RPMI7951 (cell line): ENCODE measurements around the gene BYSL. TPM values are rescaled to one million over a fixed set of nuclear protein-coding genes. Genes with fewer than 3 reads are reported as not detected.
"Not testable (repeated sequence)": the region's sequence is repeated elsewhere in the genome, so short reads cannot be mapped to it uniquely, and the experiment has no call there.

Experiments used
- DNase-seq: peaks from one replicate; pipeline ENCODE4 v3.0.0-alpha.2; 2012; ENCODE audit warnings: low read depth
- total RNA-seq: library from RNA; depleted of rRNA; stranded (reverse); fragments of >200 nt; shearing (Covaris generic); gene quantifications from 2 replicates; pipeline ENCODE4 v1.2.3, GENCODE V29; 2014

Gene BYSL
- total RNA-seq, 1 experiment from 2014 or later: 22.3 TPM

DNA sequence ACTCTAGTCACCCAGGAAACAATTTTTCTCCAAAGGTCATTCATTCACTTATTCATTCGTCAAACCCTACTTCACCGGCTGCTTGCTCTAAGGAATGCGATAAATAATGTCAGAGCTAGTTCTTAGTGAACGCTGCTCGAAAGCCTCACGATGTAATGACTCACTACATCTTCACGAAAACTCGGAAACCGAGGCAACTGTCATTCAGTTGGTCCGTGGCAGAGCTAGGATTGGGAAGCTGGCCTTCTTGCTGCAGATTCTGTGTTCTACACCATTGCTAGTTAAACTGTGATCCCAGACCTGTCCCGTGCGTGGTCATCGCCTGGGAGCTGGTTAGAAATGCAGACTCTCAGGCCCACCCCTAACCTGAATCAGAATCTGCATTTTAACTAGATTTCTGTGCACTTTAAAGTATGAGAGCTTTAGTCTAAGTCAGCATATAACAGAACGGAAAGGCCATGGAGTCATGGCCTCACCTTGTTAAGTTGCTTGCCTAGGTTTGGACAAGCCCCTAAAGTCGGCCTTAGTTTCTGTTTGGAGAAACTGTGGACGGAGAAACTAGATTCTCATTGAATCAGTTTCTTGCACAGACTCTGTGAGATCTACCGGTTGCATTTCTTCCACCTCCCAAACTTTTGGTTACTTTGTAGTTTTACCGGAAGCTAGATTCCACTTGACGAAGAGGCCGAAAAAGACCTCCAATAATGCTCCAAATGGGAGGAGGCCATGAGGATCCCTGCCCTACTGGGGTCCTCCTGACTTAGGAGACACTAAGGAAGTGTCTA lies 21.0 kb downstream of the BYSL start:
- DNase-seq: no peak

DNA sequence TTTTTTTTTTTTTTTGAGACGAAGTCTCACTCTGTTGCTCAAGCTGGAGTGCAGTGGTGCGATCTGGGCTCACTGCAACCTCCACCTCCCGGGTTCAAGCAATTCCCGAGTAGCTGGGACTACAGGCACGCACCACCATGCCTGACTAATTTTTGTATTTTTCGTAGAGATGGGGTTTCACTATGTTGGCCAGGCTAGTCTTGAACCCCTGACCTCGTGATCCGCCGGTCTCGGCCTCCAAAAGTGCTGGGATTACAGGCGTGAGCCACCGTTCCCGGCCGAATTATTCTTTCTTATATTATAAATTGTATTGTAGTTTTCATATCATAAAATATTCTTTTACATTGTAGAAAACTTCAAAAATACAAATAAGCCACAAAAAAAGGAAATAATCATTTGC lies 21.6 kb downstream of the BYSL start:
- DNase-seq: not testable (repeated sequence)

DNA sequence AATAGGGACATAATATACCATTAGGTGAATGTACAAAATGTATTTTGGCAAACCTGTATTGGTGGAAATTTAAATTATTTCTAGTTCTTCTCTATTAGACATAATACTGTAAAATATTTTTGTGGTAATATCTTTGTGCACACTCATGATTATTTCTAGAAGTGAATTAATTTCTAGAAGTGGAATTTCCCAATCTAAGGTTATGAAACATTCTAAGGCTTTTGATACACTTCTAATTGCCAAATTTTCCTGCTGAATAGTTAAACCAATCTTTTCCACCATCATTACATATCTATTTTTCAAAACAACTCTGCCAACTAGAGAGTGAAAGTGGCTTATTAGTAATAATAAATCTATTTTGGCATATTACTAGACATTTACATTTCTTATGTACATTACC lies 22.2 kb downstream of the BYSL start:
- no peak for DNase-seq

DNA sequence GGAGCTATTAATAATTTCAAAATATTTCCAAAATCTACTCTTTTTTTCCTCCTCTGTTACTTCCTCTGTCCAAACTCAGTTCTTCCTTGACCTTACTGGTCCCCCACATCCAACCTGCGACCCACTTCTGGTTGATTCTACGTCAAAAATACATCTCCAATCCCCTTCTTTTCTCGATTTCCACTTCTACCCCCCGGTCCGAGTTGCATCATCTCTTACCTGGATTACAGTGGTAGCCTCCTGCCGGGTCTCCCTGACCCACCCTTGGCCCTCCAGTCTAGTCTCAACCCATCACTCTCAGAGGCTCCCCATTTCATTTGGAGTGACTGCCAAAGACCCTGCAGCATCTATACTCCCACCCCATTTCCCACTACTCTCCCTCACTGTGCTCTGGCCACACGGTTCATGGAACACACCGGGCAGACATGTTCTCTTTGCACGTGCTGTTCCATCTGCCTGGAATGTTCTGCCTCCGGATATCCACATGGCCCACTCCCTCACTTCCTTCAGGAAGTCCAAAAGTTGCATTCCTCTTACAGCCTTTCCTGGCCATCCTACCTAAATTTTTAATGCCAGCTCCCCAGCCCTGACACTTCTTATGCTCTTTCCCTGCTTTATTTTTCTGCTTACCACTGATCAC lies 26.4 kb downstream of the BYSL start:
- no peak for DNase-seq

DNA sequence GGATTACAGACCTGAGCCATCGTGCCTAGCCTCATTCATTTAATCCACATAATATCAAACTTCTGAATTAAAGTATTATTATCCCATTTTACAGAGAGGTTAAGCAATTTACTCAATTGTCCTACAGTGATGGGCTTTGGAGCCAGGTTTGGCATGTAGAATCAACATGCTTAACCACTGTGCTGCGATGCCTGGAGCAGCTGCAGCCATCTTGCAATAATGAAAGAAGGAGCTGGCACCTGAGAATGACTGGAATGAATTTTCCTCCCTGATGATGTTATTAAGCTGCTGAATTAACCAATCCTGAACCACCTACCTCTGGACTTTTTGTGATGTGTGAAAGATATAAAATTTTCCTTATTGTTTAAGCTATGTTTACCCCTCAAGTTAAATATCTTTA lies 33.4 kb downstream of the BYSL start:
- DNase-seq: no peak

DNA sequence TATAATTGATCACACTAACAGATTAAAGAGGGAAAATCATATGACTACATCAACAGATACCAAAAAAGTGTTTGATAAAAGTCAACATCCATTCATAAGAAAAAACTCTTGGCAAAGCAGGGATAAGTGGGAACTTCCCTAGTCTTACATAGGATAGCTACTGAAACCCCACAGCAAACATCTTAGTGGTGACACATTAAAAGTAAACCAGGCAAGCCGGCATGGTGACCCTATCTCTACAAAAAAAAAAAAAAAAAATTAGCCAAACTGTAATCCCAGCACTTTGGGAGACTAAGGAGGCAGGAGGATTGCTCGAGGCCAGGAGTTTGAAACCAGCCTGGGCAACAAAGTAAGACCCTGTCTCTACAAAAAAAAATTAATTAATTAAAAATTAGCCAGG lies 34.1 kb downstream of the BYSL start:
- no peak for DNase-seq

DNA sequence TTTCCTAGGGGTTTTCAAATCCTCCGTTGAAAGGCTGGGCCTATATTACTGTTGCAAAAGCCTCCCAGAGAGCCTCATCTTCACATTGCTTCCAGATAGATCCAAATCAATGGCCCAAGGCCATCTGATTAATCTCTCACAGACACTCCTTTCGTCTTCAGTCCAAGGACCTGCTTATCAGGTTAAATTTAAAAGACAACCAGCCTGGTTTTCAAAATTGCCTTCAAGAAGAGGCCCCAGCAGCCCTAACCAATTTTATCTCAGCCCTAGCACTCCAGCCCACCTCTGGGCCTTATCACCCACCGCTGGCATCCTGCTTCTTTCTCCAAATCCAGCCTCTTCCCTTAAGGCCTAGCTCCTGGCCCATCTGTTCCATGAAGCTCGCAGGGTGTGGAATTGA lies 35.8 kb downstream of the BYSL start:
- no peak for DNase-seq

DNA sequence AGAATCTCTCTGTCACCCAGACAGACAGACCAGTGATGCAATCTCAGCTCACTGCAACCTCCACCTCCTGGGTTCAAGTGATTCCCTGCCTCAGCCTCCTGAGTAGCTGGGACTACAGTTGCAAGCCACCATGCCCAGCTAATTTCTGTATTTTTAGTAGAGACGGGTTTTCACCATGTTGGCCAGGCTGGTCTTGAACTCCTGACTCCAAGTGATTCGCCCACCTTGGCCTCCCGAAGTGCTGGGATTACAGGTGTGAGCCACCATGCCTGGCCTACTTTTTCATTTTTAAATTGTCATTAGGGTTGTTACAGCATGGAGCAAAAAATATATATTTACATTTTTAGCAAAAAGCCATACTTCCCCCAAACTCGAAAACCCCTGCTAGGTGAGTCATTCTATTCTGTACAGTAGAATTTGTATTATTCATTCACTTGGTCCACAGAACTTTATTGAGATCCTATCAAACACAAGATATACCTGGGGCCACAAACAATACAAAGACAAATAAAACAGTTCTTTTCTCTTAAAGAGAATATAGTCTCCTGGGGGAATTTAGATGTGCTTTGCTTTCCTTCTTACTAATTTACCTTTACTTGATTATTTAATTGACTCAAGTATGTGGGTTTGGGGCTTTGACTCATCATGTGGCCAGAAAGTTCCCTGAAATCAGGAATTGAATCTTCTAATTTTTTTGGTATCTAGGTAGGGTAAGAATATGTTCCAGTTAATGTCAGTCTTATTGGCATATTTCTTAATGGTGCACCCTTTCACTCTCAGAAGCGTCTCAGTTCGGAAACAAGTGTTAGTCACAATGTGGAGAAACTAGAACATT lies 36.9 kb downstream of the BYSL start:
- DNase-seq: no peak

DNA sequence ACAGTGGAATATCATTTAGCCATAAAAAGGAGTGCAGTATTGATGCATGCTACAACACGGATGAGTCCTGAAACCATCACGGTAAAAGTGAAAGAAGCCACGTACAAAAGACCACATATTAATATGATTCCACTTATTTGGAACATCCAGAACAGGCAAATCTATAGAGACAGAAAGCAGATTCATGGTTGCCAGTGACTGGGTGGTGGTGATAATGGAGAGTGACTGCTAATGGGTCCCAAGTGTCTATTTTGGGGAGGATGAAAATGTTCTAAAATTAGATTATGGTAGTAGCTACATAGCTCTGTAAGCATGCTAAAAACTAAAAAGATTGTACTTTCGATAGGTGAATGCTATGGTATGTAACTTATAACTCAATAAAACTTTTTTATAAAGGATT lies 38.7 kb downstream of the BYSL start:
- DNase-seq: no peak

DNA sequence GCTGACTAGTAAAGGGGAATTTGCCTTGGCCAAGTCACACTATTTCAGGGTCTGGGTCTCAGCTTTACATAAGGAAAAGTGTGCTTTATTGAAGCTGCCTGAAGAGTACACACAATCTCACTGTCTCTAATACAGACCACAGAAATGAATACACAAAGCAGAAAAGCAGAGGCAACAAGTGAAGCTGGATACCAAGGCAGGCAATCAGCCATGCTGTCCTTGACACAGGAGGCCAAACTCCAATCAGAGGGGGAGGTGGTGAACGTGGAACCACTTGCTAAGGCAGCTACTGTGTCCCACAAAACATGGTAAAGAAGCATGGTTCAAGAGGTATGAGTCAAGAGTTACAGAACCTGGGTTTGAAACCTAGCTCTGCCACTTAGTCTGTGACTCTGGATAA lies 42.1 kb downstream of the BYSL start:
- DNase-seq: no peak

DNA sequence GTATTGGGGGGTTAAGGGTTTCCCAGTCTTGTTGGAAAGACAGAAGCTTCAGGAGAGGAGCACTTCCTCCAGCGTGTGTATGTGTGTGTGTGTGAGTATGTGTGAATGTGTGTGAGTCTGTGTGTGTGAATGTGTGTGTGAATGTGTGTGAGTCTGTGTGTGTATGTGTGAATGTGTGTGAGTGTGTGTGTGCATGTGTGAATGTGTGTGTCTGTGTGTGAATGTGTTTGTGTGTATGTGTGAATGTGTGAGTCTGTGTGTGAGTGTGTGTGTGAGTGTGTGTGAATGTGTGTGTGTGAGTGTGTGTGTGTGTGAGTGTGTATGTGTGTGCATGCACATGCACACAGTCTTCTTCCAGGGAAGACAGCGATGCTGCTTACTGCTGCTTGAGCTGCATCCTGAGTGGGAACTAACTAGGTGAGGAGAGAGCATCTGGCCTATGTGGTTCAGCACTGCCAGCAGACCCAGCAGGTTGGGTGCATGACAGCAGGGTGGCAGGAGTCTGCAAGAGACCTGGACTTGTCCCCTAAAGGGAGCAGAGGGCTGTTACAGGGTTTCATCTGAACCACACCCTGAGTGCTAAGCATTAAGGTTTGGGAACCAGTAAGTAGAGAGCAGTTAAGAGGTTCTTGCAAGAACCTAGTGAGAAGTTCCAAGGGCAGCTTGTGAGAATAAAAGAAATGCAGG lies 43.0 kb downstream of the BYSL start:
- no peak for DNase-seq

DNA sequence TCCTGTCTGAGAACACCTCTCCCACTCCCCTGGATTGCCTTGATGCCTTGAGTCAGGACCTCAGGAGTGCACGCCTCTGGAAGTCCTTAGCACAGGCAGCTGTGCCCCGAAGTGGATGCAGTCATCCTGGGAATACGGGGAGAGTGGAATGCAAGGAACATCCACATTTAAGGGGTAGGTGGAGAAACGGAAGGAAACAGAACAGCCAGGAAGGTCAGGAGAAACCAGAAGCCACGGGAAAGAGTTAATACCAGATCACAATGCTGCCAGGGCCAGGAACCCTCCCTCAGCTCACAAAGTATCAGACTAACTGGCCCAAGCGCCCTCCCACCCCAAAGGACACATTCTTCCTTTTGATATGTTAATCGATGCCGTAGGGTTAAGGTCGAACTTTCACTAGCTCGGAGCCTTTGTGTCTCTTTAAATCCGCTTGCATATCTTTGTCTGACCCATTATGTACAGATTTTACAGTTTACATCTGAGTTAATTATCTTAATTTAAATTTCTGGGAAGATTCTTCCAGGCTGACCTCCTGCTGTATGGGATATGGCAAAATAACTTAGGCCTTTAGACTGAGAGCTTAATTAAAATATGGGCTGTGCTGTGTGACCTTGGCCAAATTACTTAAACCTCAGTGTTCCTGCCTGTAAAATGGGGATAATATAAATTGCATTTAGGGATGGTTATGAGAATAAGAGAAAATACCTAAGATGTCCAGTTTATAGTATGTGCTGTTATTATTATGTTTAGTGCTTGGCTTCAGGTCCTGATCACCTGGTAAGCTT lies 44.3 kb downstream of the BYSL start:
- no peak for DNase-seq

DNA sequence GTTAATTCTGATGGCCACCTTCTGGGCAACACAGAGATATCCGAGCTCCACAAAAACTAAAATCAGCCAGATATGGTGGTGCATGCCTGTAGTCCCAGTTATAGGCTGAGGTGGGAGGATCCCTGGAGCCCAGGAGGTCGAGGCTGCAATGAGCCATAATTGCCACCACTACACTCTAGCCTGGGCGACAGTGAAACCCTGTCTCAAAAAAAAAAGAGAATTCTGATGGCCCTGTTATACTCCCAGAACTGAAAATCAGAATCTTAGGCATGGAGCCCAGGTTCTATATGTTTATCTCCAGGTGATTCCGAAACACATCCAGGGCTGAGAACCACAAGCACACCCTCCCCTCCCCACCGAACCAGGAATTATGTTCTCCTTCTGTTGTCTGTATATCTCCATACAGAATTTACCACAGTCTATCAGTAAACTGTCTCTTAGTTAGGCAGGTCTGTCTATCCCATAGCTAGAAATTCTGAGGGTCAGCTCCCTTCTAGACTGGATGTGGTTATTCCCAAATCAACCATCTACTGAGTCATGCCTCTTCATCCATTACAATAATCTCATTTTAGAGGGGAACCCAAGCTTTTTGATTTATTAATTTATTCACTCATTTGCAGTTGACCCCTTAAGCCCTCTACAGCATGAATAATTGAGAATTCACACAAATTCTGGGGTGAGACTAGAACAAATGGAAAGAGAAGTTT lies 45.1 kb downstream of the BYSL start:
- no peak for DNase-seq

DNA sequence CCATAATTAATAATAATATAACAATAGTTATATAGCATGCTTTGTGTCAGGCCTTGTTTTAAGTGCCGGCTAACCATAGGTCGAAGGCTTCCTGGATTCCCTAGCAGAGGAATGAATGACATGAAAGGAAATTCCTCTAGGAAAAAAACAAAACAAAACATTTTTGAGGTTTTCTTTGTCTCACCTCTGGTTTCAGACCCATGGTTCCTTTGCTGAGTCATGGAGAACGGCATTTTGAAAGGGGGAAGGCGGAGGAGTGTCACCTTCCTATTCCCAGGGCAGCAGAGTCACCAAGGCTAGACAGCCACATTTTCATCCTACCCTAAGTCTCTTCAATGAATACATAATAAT lies 45.6 kb downstream of the BYSL start:
- DNase-seq: peak; percentile 83

DNA sequence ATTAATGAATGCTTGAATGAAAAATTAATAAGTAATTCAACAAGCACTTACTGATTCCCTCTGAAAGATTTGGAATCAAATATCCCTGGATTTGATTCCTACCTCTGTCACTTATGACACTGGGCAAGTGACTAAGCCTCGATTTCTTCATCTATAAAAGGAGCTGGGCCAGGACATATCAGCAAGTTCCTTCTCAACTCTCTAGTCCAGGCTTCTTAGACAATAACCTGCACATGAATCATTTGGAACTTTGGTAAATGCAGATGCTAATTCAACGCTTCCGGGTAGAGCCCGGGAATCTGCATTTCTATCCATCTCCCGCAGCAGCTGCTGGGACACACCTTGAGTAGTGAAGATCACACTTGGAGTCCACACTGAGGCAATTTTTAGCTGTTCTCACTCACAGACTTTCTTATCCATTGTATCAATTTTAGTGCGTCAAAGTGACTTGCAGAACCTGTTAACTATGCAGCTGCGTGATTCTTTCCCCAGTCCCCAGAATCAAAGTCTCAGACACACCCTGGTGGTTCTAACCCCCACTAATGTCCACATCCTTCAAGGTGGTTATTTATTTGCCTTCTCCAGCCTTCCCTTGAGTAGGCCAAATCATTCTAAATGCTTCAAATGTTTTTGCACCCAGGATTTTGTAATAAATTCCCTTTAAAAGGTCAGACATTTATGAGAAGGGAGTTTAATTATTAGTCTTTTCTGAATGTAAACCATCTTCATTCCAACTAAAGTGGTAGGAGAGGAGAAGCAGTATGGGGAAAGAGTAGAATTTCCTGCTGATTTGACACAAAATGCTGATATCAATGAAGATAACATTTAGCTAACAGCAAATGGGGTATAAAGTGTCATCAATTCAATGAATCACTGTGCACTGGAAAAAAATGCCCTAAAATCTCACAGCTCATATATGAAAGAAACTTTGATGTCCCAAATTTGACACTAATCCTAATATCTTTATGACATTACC lies 46.3 kb downstream of the BYSL start:
- no peak for DNase-seq

DNA sequence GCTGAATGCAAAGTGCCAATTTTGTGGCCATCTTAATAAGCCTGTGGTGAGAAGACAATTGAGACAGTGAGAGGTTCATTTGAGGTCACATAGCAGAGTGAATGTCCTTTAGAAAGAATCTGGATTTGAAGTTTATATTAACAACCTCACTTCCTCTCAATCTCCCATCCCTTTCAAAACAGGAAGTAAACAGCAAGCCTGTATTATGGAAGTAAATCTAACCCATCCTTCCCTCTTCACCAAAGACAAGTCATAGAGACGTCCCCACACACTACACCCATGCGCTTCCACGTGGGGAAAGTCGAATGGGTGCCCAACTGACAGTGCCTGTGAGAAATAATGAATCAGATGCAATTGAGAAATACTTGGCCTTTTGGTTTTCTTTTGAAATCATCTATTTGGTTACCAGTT lies 49.1 kb downstream of the BYSL start:
- peak; percentile 30 for DNase-seq

DNA sequence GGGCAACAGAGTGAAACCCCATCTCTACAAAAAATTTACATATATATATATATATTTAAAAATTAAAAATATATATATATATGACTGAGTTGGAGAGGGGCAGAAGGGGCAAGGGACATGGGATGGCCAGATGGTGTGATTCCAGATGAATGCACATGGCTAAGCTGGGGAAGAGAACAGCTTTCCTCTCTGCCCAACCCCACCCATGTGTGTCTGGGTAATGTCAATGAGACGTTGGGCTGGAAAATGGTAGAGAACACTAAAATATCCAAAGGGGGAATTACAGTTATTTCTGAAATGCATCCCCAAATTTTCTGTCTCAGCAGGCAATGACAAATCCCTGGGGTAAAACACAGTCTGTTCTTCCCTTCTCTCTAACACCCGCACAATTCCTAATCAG lies 51.5 kb downstream of the BYSL start:
- DNase-seq: no peak

DNA sequence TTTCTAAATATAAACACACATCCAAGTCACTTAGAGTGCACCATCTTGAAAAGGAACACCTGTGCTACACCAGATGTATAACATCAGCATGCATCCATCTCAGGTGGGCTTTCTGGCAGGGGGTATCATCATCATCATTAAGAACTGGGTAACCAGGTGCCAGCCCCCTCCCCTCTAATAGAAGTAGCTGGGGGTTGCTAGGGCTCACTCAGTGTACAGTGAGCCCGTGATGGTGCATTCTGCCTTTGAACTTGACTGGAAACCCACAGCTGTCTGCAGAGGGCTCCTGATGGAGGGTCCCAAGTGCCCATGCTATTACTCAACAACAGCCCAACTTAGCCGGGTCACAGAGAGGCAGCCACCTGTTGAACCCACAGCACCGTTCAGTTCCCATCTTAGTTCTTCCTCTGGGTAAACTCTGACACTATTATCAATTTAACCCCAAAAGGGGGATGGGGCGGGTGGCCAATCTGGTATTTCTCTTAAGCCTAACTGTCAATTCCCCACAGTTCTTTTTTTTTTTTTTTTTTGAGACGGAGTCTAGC lies 53.1 kb downstream of the BYSL start:
- DNase-seq: no peak

DNA sequence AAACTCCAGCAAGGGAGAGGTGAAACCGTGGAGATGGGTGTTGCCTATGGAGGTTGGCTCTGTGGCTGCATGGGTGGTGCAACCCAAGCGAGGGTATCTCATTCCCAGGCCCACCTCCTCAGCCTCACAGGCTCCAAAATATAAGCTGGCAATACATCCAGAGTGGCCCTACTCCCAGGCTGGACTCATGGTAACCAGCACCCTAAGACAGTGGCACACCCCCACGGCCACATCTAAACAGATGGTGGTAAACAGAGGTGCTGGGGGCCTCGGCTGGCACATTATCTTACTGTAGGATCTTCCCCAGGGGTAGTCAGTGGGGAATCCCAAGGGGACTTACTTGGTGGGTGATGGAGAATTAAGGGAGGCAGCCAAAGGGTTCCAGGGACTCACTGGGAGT lies 54.0 kb downstream of the BYSL start:
- no peak for DNase-seq
